C4-2B (cell line): ENCODE results near the gene RABEP2.

ENCODE experiments used
- ZFX ChIP-seq: fragments of 450-650 bp; IDR thresholded peaks from 2 replicates; pipeline ENCODE4 v1.6.1; 2017
- TF ChIP-seq, protein P1 (sequence below): fragments of 450-650 bp; conservative IDR thresholded peaks from 2 replicates; pipeline ENCODE4 v1.5.1; 2017; ENCODE audit warnings: mild to moderate bottlenecking

DNA sequence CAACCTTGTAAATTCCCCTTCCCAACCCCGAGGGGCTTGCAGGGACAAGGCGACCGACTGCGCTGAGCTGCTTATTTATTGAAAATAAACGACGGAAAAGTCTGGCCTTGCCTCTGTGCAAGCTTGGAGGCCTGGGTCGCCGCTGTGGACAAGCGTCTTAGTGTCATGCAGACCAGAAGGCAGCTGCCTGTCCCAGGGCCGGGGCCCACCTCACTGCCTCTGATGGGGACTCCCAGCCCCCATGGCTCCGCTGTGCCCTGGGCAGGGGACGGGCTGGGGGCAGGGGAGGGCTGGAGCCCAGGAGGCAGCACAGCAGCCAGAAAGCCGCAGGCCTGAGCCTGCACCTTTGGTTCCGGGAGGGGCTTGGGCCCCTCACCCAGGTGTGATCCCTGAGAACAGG is 20.7 kb downstream of the RABEP2 start:
- TF ChIP-seq, protein P1, sequence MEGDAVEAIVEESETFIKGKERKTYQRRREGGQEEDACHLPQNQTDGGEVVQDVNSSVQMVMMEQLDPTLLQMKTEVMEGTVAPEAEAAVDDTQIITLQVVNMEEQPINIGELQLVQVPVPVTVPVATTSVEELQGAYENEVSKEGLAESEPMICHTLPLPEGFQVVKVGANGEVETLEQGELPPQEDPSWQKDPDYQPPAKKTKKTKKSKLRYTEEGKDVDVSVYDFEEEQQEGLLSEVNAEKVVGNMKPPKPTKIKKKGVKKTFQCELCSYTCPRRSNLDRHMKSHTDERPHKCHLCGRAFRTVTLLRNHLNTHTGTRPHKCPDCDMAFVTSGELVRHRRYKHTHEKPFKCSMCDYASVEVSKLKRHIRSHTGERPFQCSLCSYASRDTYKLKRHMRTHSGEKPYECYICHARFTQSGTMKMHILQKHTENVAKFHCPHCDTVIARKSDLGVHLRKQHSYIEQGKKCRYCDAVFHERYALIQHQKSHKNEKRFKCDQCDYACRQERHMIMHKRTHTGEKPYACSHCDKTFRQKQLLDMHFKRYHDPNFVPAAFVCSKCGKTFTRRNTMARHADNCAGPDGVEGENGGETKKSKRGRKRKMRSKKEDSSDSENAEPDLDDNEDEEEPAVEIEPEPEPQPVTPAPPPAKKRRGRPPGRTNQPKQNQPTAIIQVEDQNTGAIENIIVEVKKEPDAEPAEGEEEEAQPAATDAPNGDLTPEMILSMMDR, result no peak
- TF ChIP-seq ZFX, result no peak
